IMR-90 (cell line): ENCODE data around the gene HMGB3. TPM values are rescaled to one million over a fixed set of nuclear protein-coding genes. Genes with fewer than 3 reads are reported as not detected.

Experiments
- ATAC-seq: fragments of 200-7000 bp; cut with Tn5 transposase; 2 replicates; pipeline ENCODE4 v1.9.1; 2020; ENCODE audit warnings: low read depth, mild to moderate bottlenecking, moderate library complexity
- BruUV-seq: library from RNA; stranded (reverse); fragments of 400-500 nt; replicated peaks from 2 replicates; lab custom pipeline; 2021; lab: Mats Ljungman, UMichigan
- CTCF ChIA-PET: fragments of 300-600 bp; formaldehyde crosslinking; extraction: SDS; loops from one replicate; lab custom pipeline; 2021; ENCODE audit warnings: antibody characterized with exemption; lab: Yijun Ruan, JAX
- POLR2A ChIA-PET: fragments of 300-600 bp; sonication (Branson Sonifier 250); formaldehyde crosslinking; loops from one replicate; lab custom pipeline; 2022; ENCODE audit warnings: antibody characterized with exemption; ENCODE audit not compliant: unreplicated experiment; lab: Charles Lee
- DNase-seq: peaks from one replicate; pipeline ENCODE4 v3.0.0; 2013
- H2AFZ ChIP-seq: replicated peaks from 2 replicates; pipeline ENCODE3; 2013; ENCODE audit warnings: low read length, mild to moderate bottlenecking; ENCODE audit not compliant: poor library complexity
- H2AK5ac ChIP-seq: 2 replicates; pipeline ENCODE4 v1.6.1; 2013; ENCODE audit warnings: low read depth, low read length, inconsistent platforms
- H2AK9ac ChIP-seq: replicated peaks from 2 replicates; pipeline ENCODE3; 2013; ENCODE audit warnings: mild to moderate bottlenecking, low read depth, low read length, moderate library complexity; ENCODE audit not compliant: poor library complexity
- H2BK120ac ChIP-seq: 2 replicates; pipeline ENCODE4 v1.6.1; 2013; ENCODE audit warnings: low read depth, low read length, inconsistent platforms
- H2BK15ac ChIP-seq: 3 replicates; pipeline ENCODE4 v1.6.1; 2013; ENCODE audit warnings: low read depth, low read length, inconsistent platforms
- H2BK20ac ChIP-seq: 2 replicates; pipeline ENCODE4 v1.6.1; 2013; ENCODE audit warnings: low read depth, mild to moderate bottlenecking, inconsistent platforms, low read length, moderate library complexity
- H2BK5ac ChIP-seq: 2 replicates; pipeline ENCODE4 v1.6.1; 2013; ENCODE audit warnings: mild to moderate bottlenecking, low read depth, low read length, inconsistent platforms; ENCODE audit not compliant: poor library complexity, severe bottlenecking
- H3K14ac ChIP-seq: replicated peaks from 2 replicates; pipeline ENCODE4 v1.6.1; 2013; ENCODE audit warnings: low read depth, low read length, inconsistent platforms
- H3K18ac ChIP-seq: 2 replicates; pipeline ENCODE4 v1.6.1; 2013; ENCODE audit warnings: low read depth, low read length, control low read depth
- H3K23ac ChIP-seq: 2 replicates; pipeline ENCODE4 v1.6.1; 2013; ENCODE audit warnings: low read depth, low read length, inconsistent platforms
- H3K27ac ChIP-seq: 2 replicates; pipeline ENCODE4 v1.5.1; 2013; ENCODE audit warnings: mild to moderate bottlenecking, control low read depth, low read length; ENCODE audit not compliant: insufficient read depth
- H3K27me3 ChIP-seq: 2 replicates; pipeline ENCODE4 v1.6.1; 2013; ENCODE audit warnings: low read length; ENCODE audit not compliant: control insufficient read depth, insufficient read depth
- H3K36me3 ChIP-seq: 2 replicates; pipeline ENCODE4 v1.6.1; 2013; ENCODE audit warnings: low read length, mixed read lengths; ENCODE audit not compliant: control insufficient read depth, insufficient read depth
- H3K4ac ChIP-seq: 2 replicates; pipeline ENCODE4 v1.6.1; 2013; ENCODE audit warnings: low read depth, low read length, inconsistent platforms
- H3K4me1 ChIP-seq: 2 replicates; pipeline ENCODE4 v1.6.1; 2013; ENCODE audit warnings: low read length, mixed read lengths; ENCODE audit not compliant: control insufficient read depth, insufficient read depth
- H3K4me2 ChIP-seq: 2 replicates; pipeline ENCODE4 v1.6.1; 2013; ENCODE audit warnings: low read depth, mild to moderate bottlenecking, control low read depth, low read length, moderate library complexity
- H3K4me3 ChIP-seq: 2 replicates; pipeline ENCODE4 v1.5.1; 2013; ENCODE audit warnings: low read depth, mild to moderate bottlenecking, control low read depth, low read length, moderate library complexity; ENCODE audit not compliant: insufficient read depth
- H3K56ac ChIP-seq: 2 replicates; pipeline ENCODE4 v1.6.1; 2013; ENCODE audit warnings: low read length, inconsistent platforms; ENCODE audit not compliant: insufficient read depth; ENCODE audit errors: extremely low read depth
- H3K79me1 ChIP-seq, 2 experiments: 2 replicates each; pipeline ENCODE4 v1.6.1; 2013; ENCODE audit warnings: low read length in 2 of 2, inconsistent platforms in 1 of 2, low read depth in 1 of 2
- H3K9ac ChIP-seq: 2 replicates; pipeline ENCODE4 v1.6.1; 2013; ENCODE audit warnings: low read depth, low read length, control low read depth
- H3K9me1 ChIP-seq: 2 replicates; pipeline ENCODE4 v1.6.1; 2013; ENCODE audit warnings: low read length, inconsistent platforms; ENCODE audit not compliant: insufficient read depth
- H3K9me3 ChIP-seq: 2 replicates; pipeline ENCODE4 v1.6.1; 2013; ENCODE audit warnings: low read length; ENCODE audit not compliant: control insufficient read depth, insufficient read depth
- H4K20me1 ChIP-seq: 2 replicates; pipeline ENCODE4 v1.6.1; 2013; ENCODE audit warnings: low read length, inconsistent platforms; ENCODE audit not compliant: insufficient read depth
- H4K5ac ChIP-seq: 2 replicates; pipeline ENCODE4 v1.6.1; 2013; ENCODE audit warnings: mild to moderate bottlenecking, low read depth, low read length, control low read depth
- H4K8ac ChIP-seq, 2 experiments: 2 replicates each; pipeline ENCODE4 v1.6.1; 2013; ENCODE audit warnings: low read depth in 2 of 2, low read length in 2 of 2, control low read depth in 1 of 2, inconsistent platforms in 1 of 2
- H4K91ac ChIP-seq: 2 replicates; pipeline ENCODE4 v1.6.1; 2013; ENCODE audit warnings: low read depth, low read length, inconsistent platforms; ENCODE audit not compliant: insufficient read depth
- CEBPB ChIP-seq: IDR thresholded peaks from 2 replicates; pipeline ENCODE4 v1.6.1; 2012; ENCODE audit warnings: low read depth, low read length, improper control_type of control experiment
- NFE2L2 ChIP-seq: fragments of 150-350 bp; IDR thresholded peaks from 2 replicates; pipeline ENCODE4 v1.6.1; 2016; ENCODE audit warnings: low read depth, mild to moderate bottlenecking, low read length
- RAD21 ChIP-seq: IDR thresholded peaks from 2 replicates; pipeline ENCODE4 v1.6.1; 2012; ENCODE audit warnings: low read length, improper control_type of control experiment
- RCOR1 ChIP-seq: IDR thresholded peaks from 2 replicates; pipeline ENCODE4 v1.6.1; 2012; ENCODE audit warnings: mild to moderate bottlenecking, low read length, improper control_type of control experiment; ENCODE audit not compliant: insufficient replicate concordance
- WGBS, 2 experiments: methylation state at CpG; one replicate each; pipeline versions ENCODE4 v1.1.5 to v1.1.7; 2013; ENCODE audit warnings: missing lambda C conversion rate in 2 of 2; ENCODE audit not compliant: insufficient read length in 1 of 2; ENCODE audit errors: extremely low coverage in 2 of 2; 5-methylcytosine and 5-hydroxymethylcytosine counted together
- dilution Hi-C: fragments of 300-500 bp; cut with HindIII; formaldehyde crosslinking; loops from one replicate; pipeline ENCODE4 v1.14.3; 2018; ENCODE audit warnings: low sequenced_read_pairs; ENCODE audit not compliant: unreplicated experiment
- in situ Hi-C: fragments of 300-500 bp; cut with MboI; formaldehyde crosslinking; loops from 3 replicates; pipeline ENCODE4 v1.14.3; 2019; ENCODE audit warnings: low sequenced_read_pairs, inconsistent platforms, mixed read lengths
- intact Hi-C: fragments of 100-400 bp; cut with micrococcal nuclease; formaldehyde crosslinking; loops from 2 replicates; pipeline ENCODE4 v1.10.0; 2022
- polyA plus RNA-seq, 3 experiments: library from polyadenylated mRNA; depleted of rRNA; stranded (reverse); fragments of >200 nt; gene quantifications; 2 replicates each; pipeline ENCODE4 v1.2.3, GENCODE V29; 2012; ENCODE audit warnings: low replicate concordance in 1 of 3
- total RNA-seq: library from RNA; depleted of rRNA; stranded (reverse); fragments of >200 nt; gene quantifications from 2 replicates; pipeline ENCODE4 v1.2.3, GENCODE V29; 2012

The HMGB3 gene
- total and polyA plus RNA-seq, 2 of the 4 experiments (the other 2 are of a cell fraction) = 14.7 to 21.3 TPM

- Histone ChIP-seq H2BK120ac (no peak overlapping the region), H2BK5ac (no peak overlapping the region), H3K18ac (no peak overlapping the region), H3K36me3 (no peaks in the 10 kb centered on the region), H3K79me1 (no peaks in the 10 kb centered on the region), H4K20me1 (no peaks in the 10 kb centered on the region), H2BK15ac (no peak overlapping the region), H3K14ac (no peak overlapping the region), H3K27ac (no peak overlapping the region), H2AK9ac (no peak overlapping the region), H3K4me3 (no peak overlapping the region), H2AFZ (no peak overlapping the region), H2BK20ac (no peak overlapping the region), H3K9me3 (no peaks in the 10 kb centered on the region; the same call in 1 of the 2 replicates), H3K23ac (no peak overlapping the region), H3K4me2 (no peak overlapping the region), H3K9ac (no peak overlapping the region), H4K8ac (no peak overlapping the region), H4K91ac (no peak overlapping the region), H4K5ac (no peak overlapping the region), H3K27me3 (peaks cover 2% of the 10 kb centered on the region; the same call in 1 of the 2 replicates), H3K4me1 (no peaks in the 10 kb centered on the region), H3K4ac (no peak overlapping the region), H2AK5ac (no peak overlapping the region), H3K56ac (no peak overlapping the region), H3K9me1 (no peaks in the 10 kb centered on the region)
- ChIA-PET CTCF (no interaction called here), POLR2A (no interaction called here)
- DNase-seq = no peak
- intact Hi-C loops (no loop called here), dilution Hi-C loops (no loop called here), in situ Hi-C loops (no loop called here)
- no TSS peak for BruUV-seq
- TF ChIP-seq RCOR1 (no peak), CEBPB (no peak), RAD21 (no peak), NFE2L2 (no peak)
- no CpG with 5 or more reads among the region's 3 CpGs for WGBS, 2 experiments
- ATAC-seq = no peak
Measured at GRCh38 chrX:150944233-150944632, 38.9 kb upstream of the HMGB3 start.
